ENCODE data around the gene RNF151. TPM values are rescaled to one million over a fixed set of nuclear protein-coding genes. Genes with fewer than 3 reads are reported as not detected.
A peak's percentile ranks its signal among the peaks of the same experiment; 100 is the strongest.

Gene RNF151
- total and polyA plus RNA-seq, 2 of the 13 experiments (the other 11 are each of a cell fraction or from before 2014, with no cell fraction given) = not detected

- TF ChIP-seq, protein P1, sequence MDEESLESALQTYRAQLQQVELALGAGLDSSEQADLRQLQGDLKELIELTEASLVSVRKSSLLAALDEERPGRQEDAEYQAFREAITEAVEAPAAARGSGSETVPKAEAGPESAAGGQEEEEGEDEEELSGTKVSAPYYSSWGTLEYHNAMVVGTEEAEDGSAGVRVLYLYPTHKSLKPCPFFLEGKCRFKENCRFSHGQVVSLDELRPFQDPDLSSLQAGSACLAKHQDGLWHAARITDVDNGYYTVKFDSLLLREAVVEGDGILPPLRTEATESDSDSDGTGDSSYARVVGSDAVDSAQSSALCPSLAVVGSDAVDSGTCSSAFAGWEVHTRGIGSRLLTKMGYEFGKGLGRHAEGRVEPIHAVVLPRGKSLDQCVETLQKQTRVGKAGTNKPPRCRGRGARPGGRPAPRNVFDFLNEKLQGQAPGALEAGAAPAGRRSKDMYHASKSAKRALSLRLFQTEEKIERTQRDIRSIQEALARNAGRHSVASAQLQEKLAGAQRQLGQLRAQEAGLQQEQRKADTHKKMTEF (CRISPR knock-in tag; IDR thresholded peaks at IDR 0.05) = peak; percentile 78
- TF ChIP-seq, protein P2, sequence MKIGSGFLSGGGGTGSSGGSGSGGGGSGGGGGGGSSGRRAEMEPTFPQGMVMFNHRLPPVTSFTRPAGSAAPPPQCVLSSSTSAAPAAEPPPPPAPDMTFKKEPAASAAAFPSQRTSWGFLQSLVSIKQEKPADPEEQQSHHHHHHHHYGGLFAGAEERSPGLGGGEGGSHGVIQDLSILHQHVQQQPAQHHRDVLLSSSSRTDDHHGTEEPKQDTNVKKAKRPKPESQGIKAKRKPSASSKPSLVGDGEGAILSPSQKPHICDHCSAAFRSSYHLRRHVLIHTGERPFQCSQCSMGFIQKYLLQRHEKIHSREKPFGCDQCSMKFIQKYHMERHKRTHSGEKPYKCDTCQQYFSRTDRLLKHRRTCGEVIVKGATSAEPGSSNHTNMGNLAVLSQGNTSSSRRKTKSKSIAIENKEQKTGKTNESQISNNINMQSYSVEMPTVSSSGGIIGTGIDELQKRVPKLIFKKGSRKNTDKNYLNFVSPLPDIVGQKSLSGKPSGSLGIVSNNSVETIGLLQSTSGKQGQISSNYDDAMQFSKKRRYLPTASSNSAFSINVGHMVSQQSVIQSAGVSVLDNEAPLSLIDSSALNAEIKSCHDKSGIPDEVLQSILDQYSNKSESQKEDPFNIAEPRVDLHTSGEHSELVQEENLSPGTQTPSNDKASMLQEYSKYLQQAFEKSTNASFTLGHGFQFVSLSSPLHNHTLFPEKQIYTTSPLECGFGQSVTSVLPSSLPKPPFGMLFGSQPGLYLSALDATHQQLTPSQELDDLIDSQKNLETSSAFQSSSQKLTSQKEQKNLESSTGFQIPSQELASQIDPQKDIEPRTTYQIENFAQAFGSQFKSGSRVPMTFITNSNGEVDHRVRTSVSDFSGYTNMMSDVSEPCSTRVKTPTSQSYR (CRISPR knock-in tag; IDR thresholded peaks at IDR 0.05; ENCODE audit: borderline replicate concordance) = no peak
- TF ChIP-seq CENPT (CRISPR knock-in tag; IDR thresholded peaks at IDR 0.05; ENCODE audit: low read depth) (no peak), NR2F1 (CRISPR knock-in tag; IDR thresholded peaks at IDR 0.05) (no peak), CBFB (CRISPR knock-in tag; IDR thresholded peaks at IDR 0.05) (0 out of 2 replicates have a peak, but pooled peaks have one; percentile 20), KLF15 (CRISPR knock-in tag; IDR thresholded peaks at IDR 0.05; ENCODE audit: borderline replicate concordance) (no peak), FOXA1 (IDR thresholded peaks at IDR 0.05) (no peak), FOXA1 (CRISPR knock-in tag; IDR thresholded peaks at IDR 0.05) (no peak), ZNF484 (CRISPR knock-in tag; IDR thresholded peaks at IDR 0.05; ENCODE audit: borderline replicate concordance, low read depth) (no peak), ZNF547 (CRISPR knock-in tag; IDR thresholded peaks at IDR 0.05) (peak; percentile 65; the same call in 1 of the 2 replicates), ZNF367 (CRISPR knock-in tag; IDR thresholded peaks at IDR 0.05; ENCODE audit: borderline replicate concordance) (no peak), HOXD1 (CRISPR knock-in tag; IDR thresholded peaks at IDR 0.05) (no peak), TOPORS (CRISPR knock-in tag; IDR thresholded peaks at IDR 0.05) (no peak), ZNF24 (IDR thresholded peaks at IDR 0.05) (no peak), STAT5B (CRISPR knock-in tag; IDR thresholded peaks at IDR 0.05) (no peak), SP4 (CRISPR knock-in tag; IDR thresholded peaks at IDR 0.05) (peak; percentile 83)
- TF ChIP-seq, protein P3, sequence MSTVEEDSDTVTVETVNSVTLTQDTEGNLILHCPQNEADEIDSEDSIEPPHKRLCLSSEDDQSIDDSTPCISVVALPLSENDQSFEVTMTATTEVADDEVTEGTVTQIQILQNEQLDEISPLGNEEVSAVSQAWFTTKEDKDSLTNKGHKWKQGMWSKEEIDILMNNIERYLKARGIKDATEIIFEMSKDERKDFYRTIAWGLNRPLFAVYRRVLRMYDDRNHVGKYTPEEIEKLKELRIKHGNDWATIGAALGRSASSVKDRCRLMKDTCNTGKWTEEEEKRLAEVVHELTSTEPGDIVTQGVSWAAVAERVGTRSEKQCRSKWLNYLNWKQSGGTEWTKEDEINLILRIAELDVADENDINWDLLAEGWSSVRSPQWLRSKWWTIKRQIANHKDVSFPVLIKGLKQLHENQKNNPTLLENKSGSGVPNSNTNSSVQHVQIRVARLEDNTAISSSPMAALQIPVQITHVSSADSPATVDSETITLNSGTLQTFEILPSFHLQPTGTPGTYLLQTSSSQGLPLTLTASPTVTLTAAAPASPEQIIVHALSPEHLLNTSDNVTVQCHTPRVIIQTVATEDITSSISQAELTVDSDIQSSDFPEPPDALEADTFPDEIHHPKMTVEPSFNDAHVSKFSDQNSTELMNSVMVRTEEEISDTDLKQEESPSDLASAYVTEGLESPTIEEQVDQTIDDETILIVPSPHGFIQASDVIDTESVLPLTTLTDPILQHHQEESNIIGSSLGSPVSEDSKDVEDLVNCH (CRISPR knock-in tag; IDR thresholded peaks at IDR 0.05) = no peak
- TF ChIP-seq, protein P4, sequence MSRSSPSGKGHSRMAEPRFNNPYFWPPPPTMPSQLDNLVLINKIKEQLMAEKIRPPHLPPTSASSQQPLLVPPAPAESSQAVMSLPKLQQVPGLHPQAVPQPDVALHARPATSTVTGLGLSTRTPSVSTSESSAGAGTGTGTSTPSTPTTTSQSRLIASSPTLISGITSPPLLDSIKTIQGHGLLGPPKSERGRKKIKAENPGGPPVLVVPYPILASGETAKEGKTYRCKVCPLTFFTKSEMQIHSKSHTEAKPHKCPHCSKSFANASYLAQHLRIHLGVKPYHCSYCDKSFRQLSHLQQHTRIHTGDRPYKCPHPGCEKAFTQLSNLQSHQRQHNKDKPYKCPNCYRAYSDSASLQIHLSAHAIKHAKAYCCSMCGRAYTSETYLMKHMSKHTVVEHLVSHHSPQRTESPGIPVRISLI (CRISPR knock-in tag; IDR thresholded peaks at IDR 0.05; ENCODE audit: borderline replicate concordance) = no peak; the same call in 1 of the 2 replicates
Measured at GRCh38 chr16:2003827-2004641, 37.4 kb downstream of the RNF151 start (continued).

Measured in HepG2 (cell line).